ENCODE results near the gene FANCC. TPM values are rescaled to one million over a fixed set of nuclear protein-coding genes. Genes with fewer than 3 reads are reported as not detected.

The FANCC gene
- total RNA-seq, 2 experiments from 2014 or later, result 12.9 to 14.8 TPM

GRCh38 chr9:95090871-95091577 is 226.5 kb downstream of the FANCC start:
- peaks cover 9% of the 10 kb centered on the region for H3K4me1 Mint-ChIP-seq
- H3K9me3 Mint-ChIP-seq, result no peaks in the 10 kb centered on the region
- POLR2A ChIA-PET, result no interaction called here
- H3K36me3 Mint-ChIP-seq, result no peaks in the 10 kb centered on the region
- H3K4me3 Mint-ChIP-seq, result no peak overlapping the region
- H3K27me3 Mint-ChIP-seq, result no peaks in the 10 kb centered on the region
- ATAC-seq (ENCODE audit: low read depth) (no peak), DNase-seq (no peak)
- H3K27ac Mint-ChIP-seq, result no peak overlapping the region

- no peak for ATAC-seq (ENCODE audit: low read depth)
- H3K36me3 Mint-ChIP-seq, result no peaks in the 10 kb centered on the region
- POLR2A ChIA-PET, result no interaction called here
- no peaks in the 10 kb centered on the region for H3K9me3 Mint-ChIP-seq
- no peak overlapping the region for H3K4me3 Mint-ChIP-seq
- H3K4me1 Mint-ChIP-seq, result peaks cover 9% of the 10 kb centered on the region
- DNase-seq, result no peak
- no peak overlapping the region for H3K27ac Mint-ChIP-seq
- no peaks in the 10 kb centered on the region for H3K27me3 Mint-ChIP-seq
Measured at GRCh38 chr9:95090023-95090791, 227.3 kb downstream of the FANCC start.

- H3K27ac Mint-ChIP-seq, result no peak overlapping the region
- DNase-seq, result no peak
- no peaks in the 10 kb centered on the region for H3K9me3 Mint-ChIP-seq
- no peak overlapping the region for H3K4me3 Mint-ChIP-seq
- no peaks in the 10 kb centered on the region for H3K36me3 Mint-ChIP-seq
- no peaks in the 10 kb centered on the region for H3K27me3 Mint-ChIP-seq
- POLR2A ChIA-PET, result no interaction called here
- peaks cover 9% of the 10 kb centered on the region for H3K4me1 Mint-ChIP-seq
- no peak for ATAC-seq (ENCODE audit: low read depth)
Measured at GRCh38 chr9:95089257-95090022, 228.1 kb downstream of the FANCC start.

- Mint-ChIP-seq H3K27me3 (no peaks in the 10 kb centered on the region), H3K36me3 (no peaks in the 10 kb centered on the region), H3K27ac (no peak overlapping the region), H3K4me3 (no peak overlapping the region), H3K4me1 (peaks cover 7% of the 10 kb centered on the region), H3K9me3 (no peaks in the 10 kb centered on the region)
- POLR2A ChIA-PET, result no interaction called here
- DNase-seq, result no peak
- no peak for ATAC-seq (ENCODE audit: low read depth)
Measured at GRCh38 chr9:95088421-95089161, 228.9 kb downstream of the FANCC start.

GRCh38 chr9:95087659-95088242 is 229.8 kb downstream of the FANCC start:
- no peaks in the 10 kb centered on the region for H3K9me3 Mint-ChIP-seq

GRCh38 chr9:95086564-95086955 is 230.9 kb downstream of the FANCC start:
- H3K36me3 Mint-ChIP-seq, result no peaks in the 10 kb centered on the region
- POLR2A ChIA-PET, result no interaction called here
- no peak overlapping the region for H3K4me3 Mint-ChIP-seq
- DNase-seq (no peak), ATAC-seq (ENCODE audit: low read depth) (no peak)
- H3K27ac Mint-ChIP-seq, result no peak overlapping the region
- H3K27me3 Mint-ChIP-seq, result no peaks in the 10 kb centered on the region
- H3K9me3 Mint-ChIP-seq, result no peaks in the 10 kb centered on the region
- no peaks in the 10 kb centered on the region for H3K4me1 Mint-ChIP-seq

More at GRCh38 chr9:95087659-95088242, 229.8 kb downstream of the FANCC start:
- no peak for ATAC-seq (ENCODE audit: low read depth)
- Mint-ChIP-seq H3K27ac (no peak overlapping the region), H3K4me1 (peaks cover 4% of the 10 kb centered on the region), H3K36me3 (no peaks in the 10 kb centered on the region), H3K4me3 (no peak overlapping the region), H3K27me3 (no peaks in the 10 kb centered on the region)
- POLR2A ChIA-PET, result no interaction called here
- no peak for DNase-seq

- Mint-ChIP-seq H3K27ac (no peak overlapping the region), H3K36me3 (no peaks in the 10 kb centered on the region), H3K4me1 (no peaks in the 10 kb centered on the region), H3K4me3 (no peak overlapping the region), H3K9me3 (no peaks in the 10 kb centered on the region), H3K27me3 (no peaks in the 10 kb centered on the region)
- ATAC-seq (ENCODE audit: low read depth) (no peak), DNase-seq (no peak)
- POLR2A ChIA-PET, result no interaction called here
Measured at GRCh38 chr9:95085861-95086563, 231.5 kb downstream of the FANCC start.

GRCh38 chr9:95085036-95085770 is 232.3 kb downstream of the FANCC start:
- DNase-seq, result no peak
- H3K27ac Mint-ChIP-seq, result no peak overlapping the region
- H3K4me1 Mint-ChIP-seq, result no peaks in the 10 kb centered on the region
- no peaks in the 10 kb centered on the region for H3K9me3 Mint-ChIP-seq
- H3K27me3 Mint-ChIP-seq, result no peaks in the 10 kb centered on the region
- H3K36me3 Mint-ChIP-seq, result no peaks in the 10 kb centered on the region
- H3K4me3 Mint-ChIP-seq, result no peak overlapping the region
- ATAC-seq (ENCODE audit: low read depth), result no peak
- POLR2A ChIA-PET, result no interaction called here

- no peak overlapping the region for H3K4me3 Mint-ChIP-seq
- no peaks in the 10 kb centered on the region for H3K36me3 Mint-ChIP-seq
- POLR2A ChIA-PET, result no interaction called here
- H3K4me1 Mint-ChIP-seq, result no peaks in the 10 kb centered on the region
- no peaks in the 10 kb centered on the region for H3K9me3 Mint-ChIP-seq
- no peak for DNase-seq
- H3K27me3 Mint-ChIP-seq, result no peaks in the 10 kb centered on the region
- no peak for ATAC-seq (ENCODE audit: low read depth)
- no peak overlapping the region for H3K27ac Mint-ChIP-seq
Measured at GRCh38 chr9:95084254-95084934, 233.1 kb downstream of the FANCC start.

- POLR2A ChIA-PET, result no interaction called here
- ATAC-seq (ENCODE audit: low read depth) (no peak), DNase-seq (no peak)
- Mint-ChIP-seq H3K4me3 (no peak overlapping the region), H3K27ac (no peak overlapping the region), H3K4me1 (no peaks in the 10 kb centered on the region), H3K9me3 (no peaks in the 10 kb centered on the region), H3K27me3 (no peaks in the 10 kb centered on the region), H3K36me3 (no peaks in the 10 kb centered on the region)
Measured at GRCh38 chr9:95083086-95083768, 234.3 kb downstream of the FANCC start.

GRCh38 chr9:95082401-95083084 is 235.0 kb downstream of the FANCC start:
- DNase-seq, result no peak
- ATAC-seq (ENCODE audit: low read depth), result no peak

More at GRCh38 chr9:95082401-95083084, 235.0 kb downstream of the FANCC start:
- no peak overlapping the region for H3K4me3 Mint-ChIP-seq
- no peak overlapping the region for H3K27ac Mint-ChIP-seq
- H3K4me1 Mint-ChIP-seq, result no peaks in the 10 kb centered on the region
- no peaks in the 10 kb centered on the region for H3K27me3 Mint-ChIP-seq
- no peaks in the 10 kb centered on the region for H3K9me3 Mint-ChIP-seq
- POLR2A ChIA-PET, result no interaction called here
- no peaks in the 10 kb centered on the region for H3K36me3 Mint-ChIP-seq
